Ishikawa (cell line): ENCODE results near the gene C2CD4C.
"Not testable (repeated sequence)": the region's sequence is repeated elsewhere in the genome, so short reads cannot be mapped to it uniquely, and the experiment has no call there.

Source experiments
- CEBPB ChIP-seq: IDR thresholded peaks from 2 replicates; pipeline ENCODE4 v1.6.1; 2012
- CREB1 ChIP-seq: IDR thresholded peaks from 2 replicates; pipeline ENCODE4 v1.6.1; 2012; ENCODE audit warnings: low read depth
- EP300 ChIP-seq: IDR thresholded peaks from 2 replicates; pipeline ENCODE4 v1.6.1; 2012; ENCODE audit warnings: borderline replicate concordance
- FOXM1 ChIP-seq: IDR thresholded peaks from 2 replicates; pipeline ENCODE4 v1.6.1; 2012; ENCODE audit warnings: low read depth, borderline replicate concordance
- NFIC ChIP-seq: IDR thresholded peaks from 2 replicates; pipeline ENCODE4 v1.6.1; 2012
- TAF1 ChIP-seq: IDR thresholded peaks from 2 replicates; pipeline ENCODE4 v1.6.1; 2012; ENCODE audit warnings: low read depth, mild to moderate bottlenecking
- TCF12 ChIP-seq: IDR thresholded peaks from 2 replicates; pipeline ENCODE4 v1.6.1; 2012; ENCODE audit warnings: low read depth
- YY1 ChIP-seq: IDR thresholded peaks from 2 replicates; pipeline ENCODE4 v1.6.1; 2012; ENCODE audit warnings: low read depth
- ZBTB7A ChIP-seq: IDR thresholded peaks from 2 replicates; pipeline ENCODE4 v1.6.1; 2012; ENCODE audit warnings: low read depth
- TF ChIP-seq, protein P1 (sequence below): IDR thresholded peaks from 2 replicates; pipeline ENCODE4 v1.6.1; 2012; ENCODE audit warnings: low read depth, mild to moderate bottlenecking
- TF ChIP-seq, protein P2 (sequence below): IDR thresholded peaks from 2 replicates; pipeline ENCODE4 v1.6.1; 2012
- TF ChIP-seq, protein P3 (sequence below): IDR thresholded peaks from 2 replicates; pipeline ENCODE4 v1.6.1; 2012

- TF ChIP-seq, protein P1, sequence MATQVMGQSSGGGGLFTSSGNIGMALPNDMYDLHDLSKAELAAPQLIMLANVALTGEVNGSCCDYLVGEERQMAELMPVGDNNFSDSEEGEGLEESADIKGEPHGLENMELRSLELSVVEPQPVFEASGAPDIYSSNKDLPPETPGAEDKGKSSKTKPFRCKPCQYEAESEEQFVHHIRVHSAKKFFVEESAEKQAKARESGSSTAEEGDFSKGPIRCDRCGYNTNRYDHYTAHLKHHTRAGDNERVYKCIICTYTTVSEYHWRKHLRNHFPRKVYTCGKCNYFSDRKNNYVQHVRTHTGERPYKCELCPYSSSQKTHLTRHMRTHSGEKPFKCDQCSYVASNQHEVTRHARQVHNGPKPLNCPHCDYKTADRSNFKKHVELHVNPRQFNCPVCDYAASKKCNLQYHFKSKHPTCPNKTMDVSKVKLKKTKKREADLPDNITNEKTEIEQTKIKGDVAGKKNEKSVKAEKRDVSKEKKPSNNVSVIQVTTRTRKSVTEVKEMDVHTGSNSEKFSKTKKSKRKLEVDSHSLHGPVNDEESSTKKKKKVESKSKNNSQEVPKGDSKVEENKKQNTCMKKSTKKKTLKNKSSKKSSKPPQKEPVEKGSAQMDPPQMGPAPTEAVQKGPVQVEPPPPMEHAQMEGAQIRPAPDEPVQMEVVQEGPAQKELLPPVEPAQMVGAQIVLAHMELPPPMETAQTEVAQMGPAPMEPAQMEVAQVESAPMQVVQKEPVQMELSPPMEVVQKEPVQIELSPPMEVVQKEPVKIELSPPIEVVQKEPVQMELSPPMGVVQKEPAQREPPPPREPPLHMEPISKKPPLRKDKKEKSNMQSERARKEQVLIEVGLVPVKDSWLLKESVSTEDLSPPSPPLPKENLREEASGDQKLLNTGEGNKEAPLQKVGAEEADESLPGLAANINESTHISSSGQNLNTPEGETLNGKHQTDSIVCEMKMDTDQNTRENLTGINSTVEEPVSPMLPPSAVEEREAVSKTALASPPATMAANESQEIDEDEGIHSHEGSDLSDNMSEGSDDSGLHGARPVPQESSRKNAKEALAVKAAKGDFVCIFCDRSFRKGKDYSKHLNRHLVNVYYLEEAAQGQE, result not testable (repeated sequence)
- not testable (repeated sequence) for TF ChIP-seq TAF1, ZBTB7A, TCF12, YY1, EP300, CREB1, FOXM1, CEBPB, NFIC
- TF ChIP-seq, protein P2, sequence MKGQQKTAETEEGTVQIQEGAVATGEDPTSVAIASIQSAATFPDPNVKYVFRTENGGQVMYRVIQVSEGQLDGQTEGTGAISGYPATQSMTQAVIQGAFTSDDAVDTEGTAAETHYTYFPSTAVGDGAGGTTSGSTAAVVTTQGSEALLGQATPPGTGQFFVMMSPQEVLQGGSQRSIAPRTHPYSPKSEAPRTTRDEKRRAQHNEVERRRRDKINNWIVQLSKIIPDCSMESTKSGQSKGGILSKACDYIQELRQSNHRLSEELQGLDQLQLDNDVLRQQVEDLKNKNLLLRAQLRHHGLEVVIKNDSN, result not testable (repeated sequence)
- TF ChIP-seq, protein P3, sequence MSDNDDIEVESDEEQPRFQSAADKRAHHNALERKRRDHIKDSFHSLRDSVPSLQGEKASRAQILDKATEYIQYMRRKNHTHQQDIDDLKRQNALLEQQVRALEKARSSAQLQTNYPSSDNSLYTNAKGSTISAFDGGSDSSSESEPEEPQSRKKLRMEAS, result peak; percentile 64; the same call in 1 of the 2 replicates
These were observed 18.7 kb upstream of the C2CD4C start for GRCh38 chr19:427675-428074.
